HL-60 (cell line): Measurements from ENCODE around the gene POLR3A.

Experiments
- DNase-seq, 2 experiments: peaks; one replicate each; pipeline ENCODE4 v3.0.0-alpha.2; 2010 to 2020; ENCODE audit warnings: low read depth in 1 of 2, low spot score in 1 of 2
- H3K27ac ChIP-seq: fragments of 250-450 bp; sonication (Bioruptor Pico); replicated peaks from 2 replicates; pipeline ENCODE4 v1.5.1; 2020; ENCODE audit warnings: mild to moderate bottlenecking, moderate library complexity
- H3K27me3 ChIP-seq: fragments of 250-450 bp; sonication (Bioruptor Pico); 2 replicates; pipeline ENCODE4 v1.5.1; 2021; ENCODE audit warnings: mild to moderate bottlenecking, moderate library complexity; ENCODE audit not compliant: insufficient read depth, poor library complexity, severe bottlenecking
- H3K4me3 ChIP-seq: replicated peaks from 2 replicates; pipeline ENCODE4 v1.5.1; 2011; ENCODE audit warnings: mild to moderate bottlenecking, control low read depth, low read length; ENCODE audit not compliant: insufficient read depth
- GABPA ChIP-seq: IDR thresholded peaks from 2 replicates; pipeline ENCODE4 v1.6.1; 2012; ENCODE audit warnings: low read depth
- POLR2AphosphoS5 ChIP-seq: IDR thresholded peaks from 2 replicates; pipeline ENCODE4 v1.6.1; 2012; ENCODE audit warnings: low read depth
- REST ChIP-seq: IDR thresholded peaks from 2 replicates; pipeline ENCODE4 v1.6.1; 2012; ENCODE audit warnings: low read depth; ENCODE audit not compliant: insufficient replicate concordance
- SPI1 ChIP-seq: IDR thresholded peaks from 2 replicates; pipeline ENCODE4 v1.6.1; 2012; ENCODE audit warnings: low read depth, mild to moderate bottlenecking, borderline replicate concordance
- TF ChIP-seq, protein P1 (sequence below): IDR thresholded peaks from one replicate; pipeline ENCODE4 v1.5.1; 2011; ENCODE audit warnings: low read length, control low read depth, inconsistent platforms; ENCODE audit not compliant: insufficient read depth

Gene POLR3A

GRCh38 chr10:78011065-78011464 lies 18.2 kb downstream of the POLR3A start:
- Histone ChIP-seq H3K27ac (no peak overlapping the region), H3K4me3 (no peak overlapping the region), H3K27me3 (no peaks in the 10 kb centered on the region)
- no peak for TF ChIP-seq GABPA
- TF ChIP-seq POLR2AphosphoS5, result no peak
- TF ChIP-seq REST, result no peak
- TF ChIP-seq, protein P1, sequence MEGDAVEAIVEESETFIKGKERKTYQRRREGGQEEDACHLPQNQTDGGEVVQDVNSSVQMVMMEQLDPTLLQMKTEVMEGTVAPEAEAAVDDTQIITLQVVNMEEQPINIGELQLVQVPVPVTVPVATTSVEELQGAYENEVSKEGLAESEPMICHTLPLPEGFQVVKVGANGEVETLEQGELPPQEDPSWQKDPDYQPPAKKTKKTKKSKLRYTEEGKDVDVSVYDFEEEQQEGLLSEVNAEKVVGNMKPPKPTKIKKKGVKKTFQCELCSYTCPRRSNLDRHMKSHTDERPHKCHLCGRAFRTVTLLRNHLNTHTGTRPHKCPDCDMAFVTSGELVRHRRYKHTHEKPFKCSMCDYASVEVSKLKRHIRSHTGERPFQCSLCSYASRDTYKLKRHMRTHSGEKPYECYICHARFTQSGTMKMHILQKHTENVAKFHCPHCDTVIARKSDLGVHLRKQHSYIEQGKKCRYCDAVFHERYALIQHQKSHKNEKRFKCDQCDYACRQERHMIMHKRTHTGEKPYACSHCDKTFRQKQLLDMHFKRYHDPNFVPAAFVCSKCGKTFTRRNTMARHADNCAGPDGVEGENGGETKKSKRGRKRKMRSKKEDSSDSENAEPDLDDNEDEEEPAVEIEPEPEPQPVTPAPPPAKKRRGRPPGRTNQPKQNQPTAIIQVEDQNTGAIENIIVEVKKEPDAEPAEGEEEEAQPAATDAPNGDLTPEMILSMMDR, result no peak
- TF ChIP-seq SPI1, result no peak
- DNase-seq, result no peak

GRCh38 chr10:78010278-78010677 lies 19.0 kb downstream of the POLR3A start:
- Histone ChIP-seq H3K4me3 (no peak overlapping the region), H3K27ac (no peak overlapping the region), H3K27me3 (no peaks in the 10 kb centered on the region)
- DNase-seq, result no peak
- TF ChIP-seq, protein P1, result no peak
- no peak for TF ChIP-seq SPI1
- TF ChIP-seq GABPA, result no peak
- no peak for TF ChIP-seq REST
- no peak for TF ChIP-seq POLR2AphosphoS5

DNA sequence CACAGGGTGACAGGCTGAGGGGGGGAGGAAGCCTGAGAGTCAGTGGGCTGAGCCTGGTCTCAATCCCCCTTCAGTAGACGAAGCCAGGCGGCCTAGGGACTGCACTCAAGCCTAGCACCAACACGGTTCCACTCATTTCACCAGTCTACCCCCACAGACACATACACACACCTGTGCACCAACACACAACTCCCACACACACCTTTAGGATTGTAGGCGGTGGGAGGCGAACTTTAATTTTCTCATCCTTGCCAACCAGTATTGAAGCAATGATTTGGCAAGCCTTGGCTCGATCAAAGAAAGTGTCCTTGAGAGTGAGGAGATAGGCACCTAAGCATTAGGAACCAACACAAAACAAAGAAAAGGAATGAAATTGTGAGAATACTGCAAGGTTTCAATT lies 19.7 kb downstream of the POLR3A start:
- H3K4me3 ChIP-seq, result no peak overlapping the region
- no peak overlapping the region for H3K27ac ChIP-seq
- DNase-seq, result no peak
- H3K27me3 ChIP-seq, result no peaks in the 10 kb centered on the region
- TF ChIP-seq REST (no peak), SPI1 (no peak), POLR2AphosphoS5 (no peak)

- no peak for DNase-seq
- Histone ChIP-seq H3K27me3 (no peaks in the 10 kb centered on the region), H3K27ac (no peak overlapping the region), H3K4me3 (no peak overlapping the region)
- TF ChIP-seq SPI1, result no peak
- no peak for TF ChIP-seq POLR2AphosphoS5
- TF ChIP-seq, protein P1, result no peak
- no peak for TF ChIP-seq GABPA
These were observed 22.1 kb downstream of the POLR3A start for GRCh38 chr10:78007172-78007571.
